Vagina (tissue), 2 donors: ENCODE measurements around the gene UROS. TPM values are rescaled to one million over a fixed set of nuclear protein-coding genes. Genes with fewer than 3 reads are reported as not detected.

ENCODE experiments used
- DNase-seq, 2 donors: peaks; one replicate each; pipeline ENCODE4 v3.0.0-alpha.2; 2017; ENCODE audit errors: extremely low spot score in 2 of 2
- H3K27ac ChIP-seq: fragments of 200-600 bp; sonication (generic); one replicate; pipeline ENCODE4 v1.5.1; 2019
- H3K27me3 ChIP-seq: fragments of 200-600 bp; sonication (generic); one replicate; pipeline ENCODE4 v1.5.1; 2019
- H3K36me3 ChIP-seq, 2 donors: fragments of 200-600 bp; sonication (generic); one replicate each; pipeline ENCODE4 v1.5.1; 2017 to 2019
- H3K4me1 ChIP-seq: fragments of 200-600 bp; sonication (generic); one replicate; pipeline ENCODE4 v1.5.1; 2019
- H3K4me3 ChIP-seq, 2 donors: fragments of 200-600 bp; sonication (generic); 1 replicate in 1 of 2; 2 replicates in 1 of 2; pipeline ENCODE4 v1.5.1; 2016 to 2019
- H3K9me3 ChIP-seq: fragments of 200-600 bp; sonication (generic); one replicate; pipeline ENCODE4 v1.5.1; 2019
- CTCF ChIP-seq, 3 experiments: fragments of 450-650 bp in 2 of 3; fragments of 200-600 bp in 1 of 3; sonication (generic) in 1 of 3; IDR thresholded peaks; one replicate each; pipeline ENCODE4 v1.5.1; 2017 to 2019; ENCODE audit warnings: antibody characterized with exemption in 3 of 3, mild to moderate bottlenecking in 2 of 3, moderate library complexity in 2 of 3
- POLR2A ChIP-seq, 2 donors: fragments of 450-650 bp; IDR thresholded peaks; one replicate each; pipeline ENCODE4 v1.6.1; 2017; ENCODE audit warnings: antibody characterized with exemption in 2 of 2, mild to moderate bottlenecking in 2 of 2, moderate library complexity in 2 of 2
- POLR2AphosphoS5 ChIP-seq, 2 donors: sonication (generic); formaldehyde crosslinking; IDR thresholded peaks; one replicate each; pipeline ENCODE4 v1.9.0; 2017; ENCODE audit warnings: antibody characterized with exemption in 2 of 2, mild to moderate bottlenecking in 2 of 2, low read depth in 1 of 2; ENCODE audit not compliant: insufficient read depth in 1 of 2
- intact Hi-C: fragments of 100-400 bp; cut with DNase I; formaldehyde crosslinking; loops from one replicate; pipeline ENCODE4 v1.15.1; 2023
- total RNA-seq: library from RNA; depleted of rRNA; stranded (reverse); fragments of >200 nt; gene quantifications from one replicate; pipeline ENCODE4 v1.2.3, GENCODE V29; 2016

The UROS gene
- total RNA-seq, 1 donor from 2014 or later = 20.9 TPM

GRCh38 chr10:125762692-125763648 lies 60.1 kb downstream of the UROS start:
- intact Hi-C loops = no loop called here
- Histone ChIP-seq H3K9me3 (no peaks in the 10 kb centered on the region), H3K4me3 (no peak overlapping the region), H3K36me3 (peaks cover 0 to 68% of the 10 kb centered on the region in 2 donors), H3K27ac (no peak overlapping the region), H3K27me3 (no peaks in the 10 kb centered on the region), H3K4me1 (no peaks in the 10 kb centered on the region)
- no peak for DNase-seq
- TF ChIP-seq CTCF (IDR thresholded peaks at IDR 0.05) (no peak), POLR2AphosphoS5 (IDR thresholded peaks at IDR 0.05; ENCODE audit: insufficient read depth in 1 of 2, low read depth in 1 of 2) (no peak)

GRCh38 chr10:125761961-125762360 lies 61.1 kb downstream of the UROS start:
- H3K4me3 ChIP-seq = no peak overlapping the region
- no peaks in the 10 kb centered on the region for H3K27me3 ChIP-seq
- H3K4me1 ChIP-seq = no peaks in the 10 kb centered on the region
- no peak for TF ChIP-seq POLR2AphosphoS5 (IDR thresholded peaks at IDR 0.05; ENCODE audit: insufficient read depth in 1 of 2, low read depth in 1 of 2)
- no peak for TF ChIP-seq POLR2A (IDR thresholded peaks at IDR 0.05)
- TF ChIP-seq CTCF (IDR thresholded peaks at IDR 0.05) = no peak
- H3K36me3 ChIP-seq = peaks cover 0 to 71% of the 10 kb centered on the region in 2 donors
- intact Hi-C loops = no loop called here
- no peak overlapping the region for H3K27ac ChIP-seq
- no peaks in the 10 kb centered on the region for H3K9me3 ChIP-seq
- DNase-seq = no peak

- TF ChIP-seq POLR2A (IDR thresholded peaks at IDR 0.05) (no peak), CTCF (IDR thresholded peaks at IDR 0.05) (no peak), POLR2AphosphoS5 (IDR thresholded peaks at IDR 0.05; ENCODE audit: insufficient read depth in 1 of 2, low read depth in 1 of 2) (no peak)
- Histone ChIP-seq H3K4me3 (no peak overlapping the region), H3K27ac (no peak overlapping the region), H3K9me3 (no peaks in the 10 kb centered on the region), H3K27me3 (no peaks in the 10 kb centered on the region), H3K4me1 (no peaks in the 10 kb centered on the region), H3K36me3 (peaks cover 0 to 63% of the 10 kb centered on the region in 2 donors)
- DNase-seq = no peak
- intact Hi-C loops = no loop called here
These were observed 65.3 kb downstream of the UROS start for GRCh38 chr10:125757742-125758141.

GRCh38 chr10:125756853-125757487 lies 66.1 kb downstream of the UROS start:
- peaks cover 0 to 60% of the 10 kb centered on the region in 2 donors for H3K36me3 ChIP-seq
- intact Hi-C loops = no loop called here

More at GRCh38 chr10:125756853-125757487, 66.1 kb downstream of the UROS start:
- no peaks in the 10 kb centered on the region for H3K9me3 ChIP-seq
- H3K4me3 ChIP-seq = no peak overlapping the region
- TF ChIP-seq POLR2AphosphoS5 (IDR thresholded peaks at IDR 0.05; ENCODE audit: insufficient read depth in 1 of 2, low read depth in 1 of 2) (no peak), CTCF (IDR thresholded peaks at IDR 0.05) (no peak)
- H3K27ac ChIP-seq = no peak overlapping the region
- H3K4me1 ChIP-seq = no peaks in the 10 kb centered on the region
- no peak for DNase-seq
- H3K27me3 ChIP-seq = no peaks in the 10 kb centered on the region
